Esophagus mucosa (tissue), 1 donor: ENCODE measurements around the gene PI4K2B. TPM values are rescaled to one million over a fixed set of nuclear protein-coding genes. Genes with fewer than 3 reads are reported as not detected.
"Not testable (repeated sequence)": the region's sequence is repeated elsewhere in the genome, so short reads cannot be mapped to it uniquely, and the experiment has no call there.

Experiments
- ATAC-seq: fragments of 200-7000 bp; cut with Tn5 transposase; one replicate; pipeline ENCODE4 v1.9.1; 2020
- total RNA-seq: library from RNA; stranded (reverse); gene quantifications from one replicate; pipeline ENCODE4 v1.2.4, GENCODE V29; 2023
- donor health status: DM: yes; HTN: yes; CAD: no.

Gene PI4K2B
- total RNA-seq = 17.3 TPM

- peak; percentile 95 for ATAC-seq
Observed at GRCh38 chr4:25233737-25234389, at the start of gene PI4K2B. Gene PI4K2B (plus strand): TSS chr4:25234033. CDS start chr4:25234164, 131 bp downstream.

GRCh38 chr4:25184056-25184455 is 49.8 kb upstream of the PI4K2B start:
- ATAC-seq = no peak

- ATAC-seq = no peak
Observed at GRCh38 chr4:25190407-25190806, 43.4 kb upstream of the PI4K2B start.

GRCh38 chr4:25198713-25199112 is 35.1 kb upstream of the PI4K2B start:
- ATAC-seq = no peak

- ATAC-seq = no peak
Observed at GRCh38 chr4:25207997-25208396, 25.8 kb upstream of the PI4K2B start.

- ATAC-seq = no peak
Observed at GRCh38 chr4:25209702-25210101, 24.1 kb upstream of the PI4K2B start.

GRCh38 chr4:25211721-25212120 is 22.1 kb upstream of the PI4K2B start:
- no peak for ATAC-seq

GRCh38 chr4:25212822-25213221 is 21.0 kb upstream of the PI4K2B start:
- ATAC-seq = no peak

- ATAC-seq = no peak
Observed at GRCh38 chr4:25213347-25213979, 20.4 kb upstream of the PI4K2B start.

- ATAC-seq = not testable (repeated sequence)
Observed at GRCh38 chr4:25214750-25215149, 19.1 kb upstream of the PI4K2B start.

- ATAC-seq = no peak
Observed at GRCh38 chr4:25215511-25215910, 18.3 kb upstream of the PI4K2B start.

GRCh38 chr4:25221377-25221776 is 12.5 kb upstream of the PI4K2B start:
- ATAC-seq = no peak

GRCh38 chr4:25223802-25224375 is 9.9 kb upstream of the PI4K2B start:
- no peak for ATAC-seq

- ATAC-seq = no peak
Observed at GRCh38 chr4:25229804-25230203, 4.0 kb upstream of the PI4K2B start.

- no peak for ATAC-seq
Observed at GRCh38 chr4:25233194-25233593, 639 bp upstream of the PI4K2B start.

- ATAC-seq = peak; percentile 76
Observed at GRCh38 chr4:25234390-25235370, 847 bp downstream of the PI4K2B start.

- no peak for ATAC-seq
Observed at GRCh38 chr4:25235401-25235800, 1.6 kb downstream of the PI4K2B start.

GRCh38 chr4:25236030-25236429 is 2.2 kb downstream of the PI4K2B start:
- ATAC-seq = not testable (repeated sequence)

- ATAC-seq = no peak
Observed at GRCh38 chr4:25236971-25237370, 3.1 kb downstream of the PI4K2B start.

GRCh38 chr4:25238052-25238451 is 4.2 kb downstream of the PI4K2B start:
- ATAC-seq = no peak

- ATAC-seq = not testable (repeated sequence)
Observed at GRCh38 chr4:25239528-25239927, 5.7 kb downstream of the PI4K2B start.

- not testable (repeated sequence) for ATAC-seq
Observed at GRCh38 chr4:25240754-25241210, 6.9 kb downstream of the PI4K2B start.

GRCh38 chr4:25242195-25242594 is 8.4 kb downstream of the PI4K2B start:
- ATAC-seq = not testable (repeated sequence)
